Neural progenitor cell (in vitro differentiated cells): ENCODE results near the gene NAP1L3. TPM values are rescaled to one million over a fixed set of nuclear protein-coding genes. Genes with fewer than 3 reads are reported as not detected.
A peak's percentile ranks its signal among the peaks of the same experiment; 100 is the strongest.

Source experiments
- DNase-seq: peaks from one replicate; pipeline ENCODE4 v3.0.0-alpha.2; 2016; ENCODE audit warnings: low spot score
- H2AFZ ChIP-seq: fragments of 200-600 bp; sonication (generic); replicated peaks from 2 replicates; pipeline ENCODE4 v1.6.1; 2016; ENCODE audit warnings: antibody characterized with exemption
- H3F3A ChIP-seq: fragments of 200-600 bp; sonication (generic); 2 replicates; pipeline ENCODE4 v1.6.1; 2016; ENCODE audit warnings: antibody characterized with exemption, low read depth
- H3K27ac ChIP-seq: fragments of 200-600 bp; sonication (generic); 2 replicates; pipeline ENCODE4 v1.5.1; 2016; ENCODE audit warnings: mild to moderate bottlenecking
- H3K27me3 ChIP-seq: fragments of 200-600 bp; sonication (generic); 2 replicates; pipeline ENCODE4 v1.6.1; 2016; ENCODE audit warnings: mild to moderate bottlenecking, moderate library complexity
- H3K36me3 ChIP-seq: fragments of 200-600 bp; sonication (generic); 2 replicates; pipeline ENCODE4 v1.5.1; 2016
- H3K4me1 ChIP-seq: fragments of 200-600 bp; sonication (generic); 2 replicates; pipeline ENCODE4 v1.6.1; 2016; ENCODE audit warnings: mixed run types
- H3K4me2 ChIP-seq: fragments of 200-600 bp; sonication (generic); 2 replicates; pipeline ENCODE4 v1.6.1; 2016
- H3K4me3 ChIP-seq: fragments of 200-600 bp; sonication (generic); 2 replicates; pipeline ENCODE4 v1.5.1; 2016
- H3K79me2 ChIP-seq: fragments of 200-600 bp; sonication (generic); 2 replicates; pipeline ENCODE4 v1.6.1; 2016; ENCODE audit warnings: low read depth
- H3K9ac ChIP-seq: fragments of 200-600 bp; sonication (generic); 2 replicates; pipeline ENCODE4 v1.6.1; 2016
- H3K9me3 ChIP-seq: fragments of 200-600 bp; sonication (generic); 2 replicates; pipeline ENCODE4 v1.5.1; 2016; ENCODE audit warnings: low read depth
- H4K20me1 ChIP-seq: fragments of 200-600 bp; sonication (generic); 2 replicates; pipeline ENCODE4 v1.6.1; 2016; ENCODE audit warnings: low read depth
- H3K27ac Mint-ChIP-seq: 3 replicates; pipeline ENCODE4 v1.8.0; 2021; ENCODE audit warnings: mixed read lengths
- H3K27me3 Mint-ChIP-seq: 2 replicates; pipeline ENCODE4 v1.8.0; 2022; ENCODE audit warnings: low read depth, mild to moderate bottlenecking, inconsistent platforms, moderate library complexity, mixed read lengths; ENCODE audit not compliant: insufficient read depth
- H3K36me3 Mint-ChIP-seq: 3 replicates; pipeline ENCODE4 v1.8.0; 2021; ENCODE audit warnings: mixed read lengths
- H3K4me1 Mint-ChIP-seq: 3 replicates; pipeline ENCODE4 v1.8.0; 2021; ENCODE audit warnings: mixed read lengths
- H3K4me3 Mint-ChIP-seq: 3 replicates; pipeline ENCODE4 v1.8.0; 2021; ENCODE audit warnings: mild to moderate bottlenecking, moderate library complexity, mixed read lengths
- H3K9me3 Mint-ChIP-seq: 3 replicates; pipeline ENCODE4 v1.8.0; 2020; ENCODE audit warnings: mixed read lengths
- CTCF ChIP-seq: fragments of 200-600 bp; sonication (generic); IDR thresholded peaks from 2 replicates; pipeline ENCODE4 v1.5.1; 2017; ENCODE audit warnings: antibody characterized with exemption, mild to moderate bottlenecking
- EZH2 ChIP-seq: fragments of 200-600 bp; sonication (generic); IDR thresholded peaks from 2 replicates; pipeline ENCODE4 v1.6.1; 2017; ENCODE audit warnings: antibody characterized with exemption, mild to moderate bottlenecking, moderate library complexity
- EZH2phosphoT487 ChIP-seq: fragments of 200-600 bp; sonication (generic); IDR thresholded peaks from 2 replicates; pipeline ENCODE4 v1.6.1; 2017; ENCODE audit warnings: antibody characterized with exemption
- total RNA-seq: library from RNA; depleted of rRNA; stranded (reverse); fragments of >200 nt; gene quantifications from 2 replicates; pipeline ENCODE4 v1.2.3, GENCODE V29; 2015; ENCODE audit warnings: low replicate concordance

The NAP1L3 gene
- 57.9 and 88.5 TPM in 2 replicates for total RNA-seq

GRCh38 chrX:93673056-93673868, at the start of gene NAP1L3:
TSS of gene NAP1L3 (minus strand) at chrX:93673578. CDS start at chrX:93673304, 274 bp downstream.
- H3K4me2 ChIP-seq = peak within 1 kb of the TSS; percentile 77
- H3K27ac ChIP-seq = peak within 1 kb of the TSS; percentile 94
- no peaks in the 10 kb centered on the region for H3K27me3 ChIP-seq
- TF ChIP-seq CTCF (no peak), EZH2 (no peak), EZH2phosphoT487 (no peak)
- H3K4me3 ChIP-seq = peak within 1 kb of the TSS; percentile 98
- DNase-seq = peak; percentile 95
- H3K27ac Mint-ChIP-seq = peak within 1 kb of the TSS; percentile 95
- H3K36me3 ChIP-seq = peaks cover 3% of the 10 kb centered on the region
- no peaks in the 10 kb centered on the region for H4K20me1 ChIP-seq
- H3K9me3 ChIP-seq = no peaks in the 10 kb centered on the region
- H3K4me3 Mint-ChIP-seq = peak within 1 kb of the TSS; percentile 99
- peaks cover 6% of the 10 kb centered on the region for H3F3A ChIP-seq
- H3K4me1 Mint-ChIP-seq = peaks cover 20% of the 10 kb centered on the region
- H2AFZ ChIP-seq = peak within 1 kb of the TSS; percentile 99
- peaks cover 24% of the 10 kb centered on the region for H3K79me2 ChIP-seq
- no peaks in the 10 kb centered on the region for H3K36me3 Mint-ChIP-seq
- no peaks in the 10 kb centered on the region for H3K9me3 Mint-ChIP-seq
- H3K27me3 Mint-ChIP-seq = no peaks in the 10 kb centered on the region
- H3K4me1 ChIP-seq = peaks cover 13% of the 10 kb centered on the region
- H3K9ac ChIP-seq = peak within 1 kb of the TSS; percentile 91

- H3K9ac ChIP-seq = no peak overlapping the region
- H3K27ac ChIP-seq = no peak overlapping the region
- Mint-ChIP-seq H3K4me3 (no peak overlapping the region), H3K27ac (no peak overlapping the region), H3K27me3 (no peaks in the 10 kb centered on the region), H3K9me3 (no peaks in the 10 kb centered on the region), H3K4me1 (no peaks in the 10 kb centered on the region), H3K36me3 (no peaks in the 10 kb centered on the region)
- DNase-seq = no peak
- H3K9me3 ChIP-seq = no peaks in the 10 kb centered on the region
- no peaks in the 10 kb centered on the region for H3K4me1 ChIP-seq
- no peaks in the 10 kb centered on the region for H3K36me3 ChIP-seq
- H3F3A ChIP-seq = no peaks in the 10 kb centered on the region
- TF ChIP-seq CTCF (no peak), EZH2 (no peak), EZH2phosphoT487 (no peak)
- H3K27me3 ChIP-seq = no peaks in the 10 kb centered on the region
- H3K79me2 ChIP-seq = no peaks in the 10 kb centered on the region
- H3K4me3 ChIP-seq = no peak overlapping the region
- no peak overlapping the region for H3K4me2 ChIP-seq
- H2AFZ ChIP-seq = no peak overlapping the region
- no peaks in the 10 kb centered on the region for H4K20me1 ChIP-seq
These were observed 37.7 kb upstream of the NAP1L3 start for GRCh38 chrX:93711076-93711475.

GRCh38 chrX:93703701-93704100, 30.3 kb upstream of the NAP1L3 start:
- Histone ChIP-seq H3K9me3 (no peaks in the 10 kb centered on the region), H3F3A (no peaks in the 10 kb centered on the region), H3K27me3 (no peaks in the 10 kb centered on the region), H3K79me2 (no peaks in the 10 kb centered on the region), H3K36me3 (no peaks in the 10 kb centered on the region), H3K27ac (no peak overlapping the region), H3K9ac (no peak overlapping the region), H3K4me2 (no peak overlapping the region), H3K4me1 (no peaks in the 10 kb centered on the region), H2AFZ (no peak overlapping the region), H4K20me1 (no peaks in the 10 kb centered on the region), H3K4me3 (no peak overlapping the region)
- Mint-ChIP-seq H3K4me3 (no peak overlapping the region), H3K4me1 (no peaks in the 10 kb centered on the region), H3K36me3 (no peaks in the 10 kb centered on the region), H3K9me3 (no peaks in the 10 kb centered on the region), H3K27me3 (no peaks in the 10 kb centered on the region), H3K27ac (no peak overlapping the region)
- TF ChIP-seq CTCF = no peak
- TF ChIP-seq EZH2 = no peak
- no peak for TF ChIP-seq EZH2phosphoT487
- DNase-seq = no peak
